ENCODE measurements around the gene CDH12.

GRCh38 chr5:22226423-22226822 lies 626.7 kb downstream of the CDH12 start:
- TF ChIP-seq CTCF (IDR thresholded peaks at IDR 0.05) (no peak), POLR2A (IDR thresholded peaks at IDR 0.05) (no peak)

Data from ovary (tissue), 3 donors.